Stimulated activated CD4-positive, alpha-beta T cell treated with anti-CD3 and anti-CD28 coated beads, Interleukin-4, amount 100 ng/mL, for 1 hour (primary cell): ENCODE results near the gene AP4M1.
"Not testable (repeated sequence)": the region's sequence is repeated elsewhere in the genome, so short reads cannot be mapped to it uniquely, and the experiment has no call there.

Experiments used
- DNase-seq: peaks from one replicate; pipeline ENCODE4 v3.0.0-alpha.2; 2020

AP4M1 gene

GRCh38 chr7:100109521-100110163 lies 8.2 kb downstream of the AP4M1 start:
- DNase-seq: no peak

DNA sequence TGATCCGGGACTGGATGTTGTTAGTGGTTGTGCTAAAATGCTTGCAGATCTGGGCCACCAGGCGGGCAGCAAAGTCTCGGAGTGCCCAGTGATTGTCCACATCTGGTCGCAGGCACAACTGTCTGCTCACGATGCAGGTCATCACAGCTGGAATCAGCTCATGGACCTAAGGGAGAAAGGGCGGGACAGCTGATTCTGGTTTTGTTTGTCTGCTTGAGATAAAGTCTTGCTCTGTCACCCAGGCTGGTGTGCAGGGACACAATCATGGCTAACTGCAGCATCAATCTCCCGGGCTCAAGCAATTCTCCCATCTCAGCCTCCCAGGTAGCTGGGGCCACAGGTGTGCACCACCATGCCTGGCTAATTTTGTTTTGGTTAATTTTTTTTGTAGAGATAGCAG lies 9.7 kb downstream of the AP4M1 start:
- no peak for DNase-seq

GRCh38 chr7:100111914-100112313 lies 10.5 kb downstream of the AP4M1 start:
- DNase-seq: no peak

- no peak for DNase-seq
These were observed 13.6 kb downstream of the AP4M1 start for GRCh38 chr7:100115026-100115425.

- no peak for DNase-seq
These were observed 17.1 kb downstream of the AP4M1 start for GRCh38 chr7:100118388-100119071.

- DNase-seq: peak; percentile 96
These were observed 17.9 kb downstream of the AP4M1 start, which contains the start of the genes CNPY4 and TAF6 for GRCh38 chr7:100119072-100119969. Gene CNPY4, plus strand, starts transcription at chr7:100119634. Its CDS starts 111 bp downstream, at chr7:100119745. Gene TAF6, minus strand, starts transcription at chr7:100119358. Its CDS starts 5,149 bp downstream, at chr7:100114209.

- peak; percentile 66 for DNase-seq
These were observed 18.7 kb downstream of the AP4M1 start for GRCh38 chr7:100119970-100120732.

GRCh38 chr7:100120733-100121036 lies 19.2 kb downstream of the AP4M1 start:
- no peak for DNase-seq

DNA sequence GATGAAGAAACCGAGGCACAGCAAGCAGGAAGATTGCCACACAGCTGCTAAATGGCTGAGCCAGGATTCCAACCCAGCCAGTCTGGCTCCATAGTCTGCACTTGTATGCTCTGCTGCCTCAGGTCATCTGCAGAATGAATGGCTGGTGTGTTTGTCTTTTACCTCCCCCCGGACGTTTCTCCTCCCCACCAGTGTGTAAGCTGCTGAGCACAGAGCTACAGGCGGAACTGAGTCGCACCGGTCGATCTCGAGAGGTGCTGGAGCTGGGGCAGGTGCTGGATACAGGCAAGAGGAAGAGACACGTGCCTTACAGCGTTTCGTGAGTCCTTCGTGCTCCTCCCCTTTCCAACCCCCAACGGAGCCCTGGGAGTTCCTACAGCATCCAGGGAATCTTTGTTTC lies 20.6 kb downstream of the AP4M1 start:
- no peak for DNase-seq

DNA sequence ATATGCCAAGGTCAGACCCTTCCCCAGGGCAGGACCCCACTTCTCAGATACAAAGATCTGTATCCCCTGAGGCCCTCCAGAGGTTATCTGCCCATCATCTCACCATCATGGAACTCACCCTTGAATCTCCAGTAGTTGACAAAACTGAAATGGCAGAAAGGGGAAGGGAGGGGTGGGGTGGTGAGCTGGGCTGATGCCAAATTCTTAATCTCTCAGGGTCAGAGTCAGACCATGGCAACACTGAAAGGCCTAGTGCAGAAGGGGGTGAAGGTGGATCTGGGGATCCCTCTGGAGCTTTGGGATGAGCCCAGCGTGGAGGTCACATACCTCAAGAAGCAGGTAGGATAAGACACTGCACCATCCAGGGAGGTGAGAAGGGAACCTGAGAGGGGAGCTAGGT lies 21.1 kb downstream of the AP4M1 start:
- DNase-seq: no peak

DNA sequence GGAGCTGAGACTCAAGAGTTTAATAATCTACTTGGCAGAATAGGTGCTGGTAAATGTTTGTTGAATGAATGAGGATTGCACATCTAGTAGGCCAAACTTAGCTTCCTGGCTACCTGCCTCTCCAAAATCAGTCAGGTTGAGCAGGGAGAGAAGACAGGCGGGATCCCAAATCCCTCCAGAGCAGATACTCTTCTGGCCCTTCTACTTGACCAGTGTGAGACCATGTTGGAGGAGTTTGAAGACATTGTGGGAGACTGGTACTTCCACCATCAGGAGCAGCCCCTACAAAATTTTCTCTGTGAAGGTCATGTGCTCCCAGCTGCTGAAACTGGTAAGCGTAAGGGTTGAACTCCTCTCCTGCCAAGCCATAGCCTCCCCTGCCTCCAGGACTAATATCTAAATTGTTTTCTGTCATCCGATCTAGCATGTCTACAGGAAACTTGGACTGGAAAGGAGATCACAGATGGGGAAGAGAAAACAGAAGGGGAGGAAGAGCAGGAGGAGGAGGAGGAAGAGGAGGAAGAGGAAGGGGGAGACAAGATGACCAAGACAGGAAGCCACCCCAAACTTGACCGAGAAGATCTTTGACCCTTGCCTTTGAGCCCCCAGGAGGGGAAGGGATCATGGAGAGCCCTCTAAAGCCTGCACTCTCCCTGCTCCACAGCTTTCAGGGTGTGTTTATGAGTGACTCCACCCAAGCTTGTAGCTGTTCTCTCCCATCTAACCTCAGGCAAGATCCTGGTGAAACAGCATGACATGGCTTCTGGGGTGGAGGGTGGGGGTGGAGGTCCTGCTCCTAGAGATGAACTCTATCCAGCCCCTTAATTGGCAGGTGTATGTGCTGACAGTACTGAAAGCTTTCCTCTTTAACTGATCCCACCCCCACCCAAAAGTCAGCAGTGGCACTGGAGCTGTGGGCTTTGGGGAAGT lies 23.1 kb downstream of the AP4M1 start:
- no peak for DNase-seq

- DNase-seq: no peak
These were observed 24.9 kb downstream of the AP4M1 start for GRCh38 chr7:100126239-100126930.

- DNase-seq: peak; percentile 88
These were observed 25.8 kb downstream of the AP4M1 start, which contains the start of gene MBLAC1 for GRCh38 chr7:100126931-100127865. Gene MBLAC1, plus strand, starts transcription at chr7:100126967. Its CDS starts 429 bp downstream, at chr7:100127396.

- DNase-seq: no peak
These were observed 26.6 kb downstream of the AP4M1 start for GRCh38 chr7:100127866-100128636.

DNA sequence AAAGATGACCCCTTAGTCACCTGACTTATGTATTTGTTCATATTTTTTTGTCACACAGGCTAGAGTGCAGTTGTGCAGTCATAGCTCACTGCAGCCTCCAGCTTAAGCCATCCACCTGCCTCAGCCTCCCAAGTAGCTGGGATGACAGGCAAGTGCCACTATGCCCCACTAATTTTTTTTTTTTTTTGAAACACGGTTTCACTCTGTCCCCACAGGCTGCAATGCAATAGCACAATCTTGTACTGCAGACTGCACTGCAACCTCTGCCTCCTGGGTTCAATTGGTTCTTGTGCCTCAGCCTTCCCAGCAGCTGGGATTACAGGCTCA lies 27.2 kb downstream of the AP4M1 start:
- no peak for DNase-seq

DNA sequence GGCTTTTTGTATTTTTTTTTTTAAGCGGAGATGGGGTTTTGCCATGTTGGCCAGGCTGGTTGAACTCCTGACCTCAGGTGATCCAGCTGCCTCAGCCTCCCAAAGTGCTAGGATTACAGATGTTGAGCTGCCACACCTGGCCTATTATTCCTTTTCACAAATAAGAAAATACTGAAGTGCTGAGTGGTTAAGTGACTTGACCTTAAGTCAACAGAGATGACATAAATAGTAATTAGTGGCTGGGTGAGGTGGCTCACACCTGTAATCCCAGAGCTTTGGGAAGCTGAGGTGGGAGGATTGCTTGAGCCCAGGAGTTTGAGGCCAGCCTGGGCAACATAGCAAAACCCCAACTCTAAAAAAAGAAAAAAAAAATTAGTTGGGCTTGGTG lies 28.8 kb downstream of the AP4M1 start:
- DNase-seq: not testable (repeated sequence)

GRCh38 chr7:100130608-100131453 lies 29.4 kb downstream of the AP4M1 start:
- DNase-seq: peak; percentile 83

GRCh38 chr7:100132126-100132525 lies 30.7 kb downstream of the AP4M1 start:
- no peak for DNase-seq
